Activated naive CD4-positive, alpha-beta T cell treated with anti-CD3 and anti-CD28 coated beads, Interleukin-2, amount 10 ng/mL, durations not matched to agents 7 days and 5 days (primary cell): ENCODE measurements around the gene MYO1G.

ENCODE experiments used
- CTCF ChIA-PET: fragments of 350-600 bp; sonication (Branson Sonifier 250); formaldehyde crosslinking; loops from one replicate; lab custom pipeline; 2021; ENCODE audit warnings: antibody characterized with exemption; lab: Charles Lee
- DNase-seq: peaks from one replicate; pipeline ENCODE4 v3.0.0-alpha.2; 2020
- H3K27ac Mint-ChIP-seq: one replicate; pipeline ENCODE4 v1.8.0; 2021; ENCODE audit warnings: mild to moderate bottlenecking, moderate library complexity, mixed read lengths
- H3K27me3 Mint-ChIP-seq: one replicate; pipeline ENCODE4 v1.8.0; 2021; ENCODE audit warnings: mild to moderate bottlenecking, mixed read lengths
- H3K36me3 Mint-ChIP-seq: one replicate; pipeline ENCODE4 v1.8.0; 2021; ENCODE audit warnings: mixed read lengths
- H3K4me1 Mint-ChIP-seq: one replicate; pipeline ENCODE4 v1.8.0; 2021; ENCODE audit warnings: mixed read lengths
- H3K4me3 Mint-ChIP-seq: one replicate; pipeline ENCODE4 v1.8.0; 2021; ENCODE audit warnings: mild to moderate bottlenecking, moderate library complexity, mixed read lengths
- H3K9me3 Mint-ChIP-seq: one replicate; pipeline ENCODE4 v1.8.0; 2021; ENCODE audit warnings: mixed read lengths

Gene MYO1G

DNA sequence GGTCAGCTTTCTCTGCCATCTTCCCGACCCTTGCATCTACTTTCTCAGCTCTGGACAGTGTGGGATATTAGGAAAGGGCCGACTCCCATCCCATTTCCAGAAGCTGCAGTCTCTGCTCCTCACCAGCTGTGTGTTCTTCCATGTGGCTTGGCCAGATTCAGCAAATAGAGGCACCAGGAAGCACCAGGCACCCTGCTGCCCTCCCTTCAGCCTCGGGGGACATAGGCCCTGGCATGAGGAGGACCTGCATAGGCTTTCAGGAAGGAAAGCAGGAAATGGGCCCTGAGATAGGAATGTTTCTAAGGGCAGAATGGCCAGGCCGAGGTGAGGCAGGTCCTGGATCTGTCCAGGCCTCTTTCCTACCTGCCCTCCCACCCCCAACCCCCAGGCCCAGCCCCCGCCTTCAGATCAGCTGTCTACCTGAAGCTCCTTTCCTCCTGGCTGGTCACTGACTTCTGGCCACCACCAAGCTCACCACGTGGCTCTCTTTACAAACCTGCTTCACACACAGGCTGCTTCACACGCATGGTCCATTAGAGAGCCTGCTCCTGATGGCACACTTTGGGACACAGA is 66.0 kb downstream of the MYO1G start:
- H3K9me3 Mint-ChIP-seq, result no peaks in the 10 kb centered on the region
- no peaks in the 10 kb centered on the region for H3K36me3 Mint-ChIP-seq
- H3K27me3 Mint-ChIP-seq, result no peaks in the 10 kb centered on the region
- no peak overlapping the region for H3K4me3 Mint-ChIP-seq
- CTCF ChIA-PET, result interaction anchor here (0.6 to 1.7 kb wide), 5 partner anchors 15 to 56 kb away, joined by 3 to 5 read pairs (median 3); no protein-coding TSS in a partner anchor
- no peak for DNase-seq
- H3K27ac Mint-ChIP-seq, result no peak overlapping the region
- peaks cover 20% of the 10 kb centered on the region for H3K4me1 Mint-ChIP-seq
